Liver (tissue), 9 donors: ENCODE data around the gene TAF1D. TPM values are rescaled to one million over a fixed set of nuclear protein-coding genes. Genes with fewer than 3 reads are reported as not detected.

Experiments used
- DNase-seq: peaks from one replicate; pipeline ENCODE4 v3.0.0-alpha.2; 2017; ENCODE audit warnings: low spot score
- H3K27ac ChIP-seq, 2 donors: one replicate each; pipeline ENCODE4 v1.7.0; 2013; ENCODE audit warnings: inconsistent platforms in 2 of 2, low read length in 2 of 2, control low read depth in 1 of 2, low read depth in 1 of 2, mild to moderate bottlenecking in 1 of 2
- H3K27me3 ChIP-seq, 4 donors: one replicate each; pipeline versions ENCODE4 v1.6.1 to v1.7.0; 2013; ENCODE audit warnings: low read length in 3 of 4, inconsistent platforms in 1 of 4, mild to moderate bottlenecking in 1 of 4, moderate library complexity in 1 of 4; ENCODE audit not compliant: control insufficient read depth in 4 of 4, insufficient read depth in 4 of 4
- H3K36me3 ChIP-seq, 4 donors: one replicate each; pipeline versions ENCODE4 v1.6.1 to v1.7.0; 2013; ENCODE audit warnings: low read length in 3 of 4, mild to moderate bottlenecking in 3 of 4, low read depth in 1 of 4, moderate library complexity in 1 of 4; ENCODE audit not compliant: control insufficient read depth in 4 of 4, insufficient read depth in 3 of 4
- H3K4me1 ChIP-seq, 4 donors: one replicate each; pipeline versions ENCODE4 v1.6.1 to v1.7.0; 2013; ENCODE audit warnings: low read length in 3 of 4, mild to moderate bottlenecking in 3 of 4, moderate library complexity in 1 of 4; ENCODE audit not compliant: control insufficient read depth in 4 of 4, insufficient read depth in 4 of 4
- H3K4me3 ChIP-seq, 3 donors: one replicate each; pipeline versions ENCODE4 v1.6.1 to v1.7.0; 2013; ENCODE audit warnings: low read length in 3 of 3, control low read depth in 1 of 3, low read depth in 1 of 3, mild to moderate bottlenecking in 1 of 3
- H3K9ac ChIP-seq, 2 donors: one replicate each; pipeline ENCODE4 v1.7.0; 2013; ENCODE audit warnings: low read length in 2 of 2, mild to moderate bottlenecking in 2 of 2, moderate library complexity in 2 of 2, control low read depth in 1 of 2, low read depth in 1 of 2
- H3K9me3 ChIP-seq, 4 donors: one replicate each; pipeline versions ENCODE4 v1.6.1 to v1.7.0; 2013; ENCODE audit warnings: low read length in 3 of 4; ENCODE audit not compliant: control insufficient read depth in 4 of 4
- EGR1 ChIP-seq, 2 donors: IDR thresholded peaks; 2 replicates each; pipeline ENCODE4 v1.6.1; 2016 to 2018; ENCODE audit warnings: antibody characterized with exemption in 2 of 2, low read depth in 2 of 2
- FOXA1 ChIP-seq: IDR thresholded peaks from 2 replicates; pipeline ENCODE4 v1.6.1; 2016; ENCODE audit warnings: antibody characterized with exemption
- FOXA2 ChIP-seq: IDR thresholded peaks from 2 replicates; pipeline ENCODE4 v1.6.1; 2016; ENCODE audit warnings: antibody characterized with exemption
- GABPA ChIP-seq, 2 donors: IDR thresholded peaks in 1 of 2; conservative IDR thresholded peaks in 1 of 2; 2 replicates each; pipeline ENCODE4 v1.6.1; 2016; ENCODE audit warnings: antibody characterized with exemption in 2 of 2, mild to moderate bottlenecking in 1 of 2, moderate library complexity in 1 of 2
- HNF4A ChIP-seq, 2 donors: conservative IDR thresholded peaks; 2 replicates each; pipeline ENCODE4 v1.6.1; 2016; ENCODE audit warnings: antibody characterized with exemption in 2 of 2, mild to moderate bottlenecking in 2 of 2
- HNF4G ChIP-seq: IDR thresholded peaks from 2 replicates; pipeline ENCODE4 v1.6.1; 2016; ENCODE audit warnings: antibody characterized with exemption
- JUND ChIP-seq, 2 donors: IDR thresholded peaks; 2 replicates each; pipeline ENCODE4 v1.6.1; 2016; ENCODE audit warnings: antibody characterized with exemption in 2 of 2
- MAX ChIP-seq: IDR thresholded peaks from 2 replicates; pipeline ENCODE4 v1.6.1; 2016; ENCODE audit warnings: antibody characterized with exemption
- NR2F2 ChIP-seq: IDR thresholded peaks from 2 replicates; pipeline ENCODE4 v1.6.1; 2016; ENCODE audit warnings: antibody characterized with exemption
- RAD21 ChIP-seq, 2 donors: IDR thresholded peaks; 2 replicates each; pipeline ENCODE4 v1.6.1; 2016; ENCODE audit warnings: antibody characterized with exemption in 2 of 2, mild to moderate bottlenecking in 2 of 2
- REST ChIP-seq: IDR thresholded peaks from 2 replicates; pipeline ENCODE4 v1.6.1; 2016; ENCODE audit warnings: antibody characterized with exemption, mild to moderate bottlenecking
- RXRA ChIP-seq, 2 donors: IDR thresholded peaks; 2 replicates each; pipeline ENCODE4 v1.6.1; 2017 to 2018; ENCODE audit warnings: antibody characterized with exemption in 2 of 2, mild to moderate bottlenecking in 1 of 2
- SP1 ChIP-seq: IDR thresholded peaks from 2 replicates; pipeline ENCODE4 v1.6.1; 2018; ENCODE audit warnings: antibody characterized with exemption, mild to moderate bottlenecking
- YY1 ChIP-seq: IDR thresholded peaks from 2 replicates; pipeline ENCODE4 v1.6.1; 2016; ENCODE audit warnings: antibody characterized with exemption, mild to moderate bottlenecking
- WGBS: extraction: QIAGEN DNeasy Blood & Tissue Kit; methylation state at CpG from one replicate; pipeline ENCODE4 v1.1.7; 2013; 5-methylcytosine and 5-hydroxymethylcytosine counted together
- polyA plus RNA-seq, 2 donors: library from polyadenylated mRNA; stranded (reverse) in 1 of 2; unstranded in 1 of 2; fragments of 200-250 nt in 1 of 2; fragments of >200 nt in 1 of 2; fragmentation: Nextera tagmentation in 1 of 2; extraction: Ambion mirVana in 1 of 2; gene quantifications; one replicate each; pipeline versions ENCODE4 v1.2.1 to v1.2.3, GENCODE V29; 2013 to 2015
- total RNA-seq, 2 donors: library from RNA; depleted of rRNA; stranded (reverse); fragments of >200 nt; gene quantifications; one replicate each; pipeline ENCODE4 v1.2.3, GENCODE V29; 2014
- TF ChIP-seq, protein P1 (sequence below): fragments of 150-350 bp; IDR thresholded peaks from 2 replicates; pipeline ENCODE4 v1.5.1; 2017; ENCODE audit warnings: improper control_type of control experiment, low read depth, low read length; ENCODE audit not compliant: missing input control
- TF ChIP-seq, protein P2 (sequence below): IDR thresholded peaks from 2 replicates; pipeline ENCODE4 v1.6.1; 2016; ENCODE audit warnings: antibody characterized with exemption
- donor health status: healthy.
- donor health status: healthy.
- donor health status: healthy.
- donor health status: healthy.
- donor health status: healthy.

Gene TAF1D
- total and polyA plus RNA-seq, 4 donors: 18.2 to 97.7 (median 29.7) TPM

DNA sequence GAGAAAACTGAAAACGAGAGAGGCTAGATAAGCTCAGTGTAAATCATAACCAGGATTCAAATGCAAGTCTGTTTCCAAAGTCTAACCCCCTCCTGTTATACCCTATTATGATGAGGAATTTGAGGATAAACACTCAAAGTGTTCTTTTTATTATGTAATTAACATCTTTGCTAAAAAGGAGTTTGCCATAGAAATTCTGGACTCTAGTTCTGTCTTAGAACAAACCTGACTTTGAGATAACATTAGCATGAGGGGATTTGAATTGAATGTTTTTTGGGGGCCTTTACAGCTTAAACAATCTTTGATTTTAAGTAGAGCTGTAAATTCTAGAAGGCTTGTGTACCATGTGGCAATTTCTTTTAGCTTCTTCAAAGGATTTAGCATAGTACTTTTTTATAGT, 9.7 kb upstream of the TAF1D start:
- Histone ChIP-seq H3K9ac (no peak overlapping the region), H3K27me3 (no peaks in the 10 kb centered on the region), H3K4me3 (no peak overlapping the region), H3K27ac (no peak overlapping the region), H3K4me1 (peaks cover 0 to 9% (median 0%) of the 10 kb centered on the region in 4 donors), H3K36me3 (peaks cover 7 to 42% (median 17%) of the 10 kb centered on the region in 4 donors), H3K9me3 (no peaks in the 10 kb centered on the region)
- 90% methylated on average over 1 of the region's 1 CpG for WGBS
- DNase-seq: no peak
- TF ChIP-seq YY1 (no peak), RXRA (IDR thresholded peaks at IDR 0.05) (no peak), REST (no peak), MAX (no peak), GABPA (IDR thresholded peaks at IDR 0.05 in 1 of 2, conservative IDR thresholded peaks at IDR 0.05 in 1 of 2) (no peak), FOXA2 (no peak), EGR1 (IDR thresholded peaks at IDR 0.05; ENCODE audit: low read depth in 2 of 2) (no peak), FOXA1 (no peak), RAD21 (IDR thresholded peaks at IDR 0.05) (no peak), SP1 (no peak), JUND (IDR thresholded peaks at IDR 0.05) (no peak), NR2F2 (no peak), HNF4G (no peak), HNF4A (conservative IDR thresholded peaks at IDR 0.05) (no peak)
- TF ChIP-seq, protein P1, sequence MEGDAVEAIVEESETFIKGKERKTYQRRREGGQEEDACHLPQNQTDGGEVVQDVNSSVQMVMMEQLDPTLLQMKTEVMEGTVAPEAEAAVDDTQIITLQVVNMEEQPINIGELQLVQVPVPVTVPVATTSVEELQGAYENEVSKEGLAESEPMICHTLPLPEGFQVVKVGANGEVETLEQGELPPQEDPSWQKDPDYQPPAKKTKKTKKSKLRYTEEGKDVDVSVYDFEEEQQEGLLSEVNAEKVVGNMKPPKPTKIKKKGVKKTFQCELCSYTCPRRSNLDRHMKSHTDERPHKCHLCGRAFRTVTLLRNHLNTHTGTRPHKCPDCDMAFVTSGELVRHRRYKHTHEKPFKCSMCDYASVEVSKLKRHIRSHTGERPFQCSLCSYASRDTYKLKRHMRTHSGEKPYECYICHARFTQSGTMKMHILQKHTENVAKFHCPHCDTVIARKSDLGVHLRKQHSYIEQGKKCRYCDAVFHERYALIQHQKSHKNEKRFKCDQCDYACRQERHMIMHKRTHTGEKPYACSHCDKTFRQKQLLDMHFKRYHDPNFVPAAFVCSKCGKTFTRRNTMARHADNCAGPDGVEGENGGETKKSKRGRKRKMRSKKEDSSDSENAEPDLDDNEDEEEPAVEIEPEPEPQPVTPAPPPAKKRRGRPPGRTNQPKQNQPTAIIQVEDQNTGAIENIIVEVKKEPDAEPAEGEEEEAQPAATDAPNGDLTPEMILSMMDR: no peak

DNA sequence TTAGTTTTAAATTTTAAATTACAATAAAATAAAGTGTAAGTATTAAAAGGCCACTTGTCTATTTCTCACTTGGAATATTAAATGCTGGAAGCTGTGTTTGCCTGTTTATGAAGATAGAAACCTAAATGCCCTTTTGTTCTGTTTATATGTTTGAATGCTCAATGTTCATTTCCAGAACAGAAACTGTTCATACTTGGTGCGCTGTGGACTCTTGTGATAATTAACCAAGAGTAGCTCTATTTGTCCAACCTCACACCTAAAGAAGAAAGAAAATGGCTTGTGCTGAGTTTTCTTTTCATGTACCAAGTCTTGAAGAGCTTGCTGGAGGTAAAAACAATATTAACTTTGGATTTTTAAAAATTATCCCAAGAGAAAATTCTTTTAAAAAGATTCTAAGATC, 5.8 kb upstream of the TAF1D start:
- peak overlapping the region in 1 of 2 donors; percentile 71 for H3K9ac ChIP-seq
- DNase-seq: no peak
- H3K27me3 ChIP-seq: no peaks in the 10 kb centered on the region
- no peak overlapping the region for H3K27ac ChIP-seq
- H3K9me3 ChIP-seq: no peaks in the 10 kb centered on the region
- TF ChIP-seq RXRA (IDR thresholded peaks at IDR 0.05) (peak in 1 of 2 donors; percentile 30), FOXA1 (no peak), HNF4G (no peak), HNF4A (conservative IDR thresholded peaks at IDR 0.05) (peak in 1 of 2 donors; percentile 44), JUND (IDR thresholded peaks at IDR 0.05) (no peak), REST (peak; percentile 16), YY1 (peak; percentile 40), SP1 (peak; percentile 39)
- TF ChIP-seq, protein P2, sequence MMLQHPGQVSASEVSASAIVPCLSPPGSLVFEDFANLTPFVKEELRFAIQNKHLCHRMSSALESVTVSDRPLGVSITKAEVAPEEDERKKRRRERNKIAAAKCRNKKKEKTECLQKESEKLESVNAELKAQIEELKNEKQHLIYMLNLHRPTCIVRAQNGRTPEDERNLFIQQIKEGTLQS: no peak
- WGBS: 36% methylated on average over 1 of the region's 1 CpG
- H3K36me3 ChIP-seq: peaks cover 0 to 19% (median 0%) of the 10 kb centered on the region in 4 donors
- H3K4me3 ChIP-seq: peak overlapping the region in 2 of 3 donors; percentile 20 to 55
- peaks cover 0 to 37% (median 21%) of the 10 kb centered on the region in 4 donors for H3K4me1 ChIP-seq
